GM10266 (cell line): Measurements from ENCODE around the gene COL19A1.

ENCODE experiments used
- DNase-seq: peaks from one replicate; pipeline ENCODE4 v3.0.0; 2012; ENCODE audit errors: extremely low spot score
- TF ChIP-seq, protein P1 (sequence below): IDR thresholded peaks from 2 replicates; pipeline ENCODE4 v1.5.1; 2012; ENCODE audit warnings: mild to moderate bottlenecking, low read depth; ENCODE audit not compliant: control insufficient read depth, insufficient read depth; ENCODE audit errors: missing control alignments

Gene COL19A1

DNA sequence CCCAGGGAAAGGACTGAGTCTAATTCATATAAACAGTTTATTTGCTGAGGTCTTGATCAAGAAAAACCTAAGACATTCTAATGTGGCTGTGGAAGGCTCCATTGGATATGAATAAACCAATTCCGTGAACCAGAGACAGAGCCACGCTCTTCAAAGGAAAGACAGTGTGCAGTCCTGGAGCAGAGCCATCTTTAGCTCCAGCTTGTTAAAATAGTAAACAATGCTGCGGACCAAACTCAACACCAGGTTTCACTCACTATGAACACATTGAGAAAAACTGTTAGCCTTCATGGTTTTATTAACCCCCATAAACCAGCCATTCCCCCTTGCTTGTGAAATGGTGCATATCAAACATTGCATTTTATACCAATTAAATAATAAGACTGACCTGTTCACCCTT is 374.7 kb downstream of the COL19A1 start:
- no peak for DNase-seq
- TF ChIP-seq, protein P1, sequence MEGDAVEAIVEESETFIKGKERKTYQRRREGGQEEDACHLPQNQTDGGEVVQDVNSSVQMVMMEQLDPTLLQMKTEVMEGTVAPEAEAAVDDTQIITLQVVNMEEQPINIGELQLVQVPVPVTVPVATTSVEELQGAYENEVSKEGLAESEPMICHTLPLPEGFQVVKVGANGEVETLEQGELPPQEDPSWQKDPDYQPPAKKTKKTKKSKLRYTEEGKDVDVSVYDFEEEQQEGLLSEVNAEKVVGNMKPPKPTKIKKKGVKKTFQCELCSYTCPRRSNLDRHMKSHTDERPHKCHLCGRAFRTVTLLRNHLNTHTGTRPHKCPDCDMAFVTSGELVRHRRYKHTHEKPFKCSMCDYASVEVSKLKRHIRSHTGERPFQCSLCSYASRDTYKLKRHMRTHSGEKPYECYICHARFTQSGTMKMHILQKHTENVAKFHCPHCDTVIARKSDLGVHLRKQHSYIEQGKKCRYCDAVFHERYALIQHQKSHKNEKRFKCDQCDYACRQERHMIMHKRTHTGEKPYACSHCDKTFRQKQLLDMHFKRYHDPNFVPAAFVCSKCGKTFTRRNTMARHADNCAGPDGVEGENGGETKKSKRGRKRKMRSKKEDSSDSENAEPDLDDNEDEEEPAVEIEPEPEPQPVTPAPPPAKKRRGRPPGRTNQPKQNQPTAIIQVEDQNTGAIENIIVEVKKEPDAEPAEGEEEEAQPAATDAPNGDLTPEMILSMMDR = no peak

DNA sequence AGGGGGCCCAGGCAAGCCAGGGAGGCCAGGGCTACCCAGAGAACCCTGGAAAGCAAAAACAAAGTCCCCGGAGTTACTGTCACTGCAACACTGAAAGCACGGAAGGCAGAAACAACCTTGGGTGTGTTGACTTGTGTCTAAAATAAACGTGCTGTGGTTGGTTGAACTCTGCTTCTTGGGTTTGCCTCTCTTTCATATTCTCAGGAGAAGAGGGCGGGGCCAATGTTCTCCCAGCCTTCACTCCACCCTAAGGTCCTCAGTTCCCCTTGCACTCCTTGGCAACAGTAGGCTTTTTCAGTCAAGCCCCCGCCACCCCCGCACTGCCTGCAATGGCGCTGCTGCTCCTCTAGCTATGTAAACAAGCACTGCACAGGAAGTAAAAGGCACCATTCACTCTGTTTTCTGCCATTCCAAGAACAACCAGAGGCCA is 375.6 kb downstream of the COL19A1 start:
- no peak for DNase-seq
- TF ChIP-seq, protein P1 = no peak

DNA sequence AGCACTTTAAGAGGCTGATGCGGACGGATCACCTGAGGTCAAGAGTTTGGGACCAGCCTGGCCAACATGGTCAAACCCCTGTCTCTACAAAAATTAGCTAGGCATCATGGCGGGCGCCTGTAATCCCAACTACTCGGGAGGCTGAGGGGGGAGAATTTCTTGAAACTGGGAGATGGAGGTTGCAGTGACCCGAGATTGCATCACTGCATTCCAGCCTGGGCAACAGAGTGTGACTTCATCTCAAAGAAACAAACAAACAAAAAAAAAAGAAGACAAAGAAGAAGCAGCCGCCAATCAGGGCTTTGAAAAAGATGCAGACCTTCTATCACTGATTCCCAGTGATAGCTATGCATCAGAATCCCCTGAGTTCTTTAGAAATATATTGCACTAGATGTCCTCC is 379.8 kb downstream of the COL19A1 start:
- no peak for DNase-seq
- TF ChIP-seq, protein P1 = no peak

DNA sequence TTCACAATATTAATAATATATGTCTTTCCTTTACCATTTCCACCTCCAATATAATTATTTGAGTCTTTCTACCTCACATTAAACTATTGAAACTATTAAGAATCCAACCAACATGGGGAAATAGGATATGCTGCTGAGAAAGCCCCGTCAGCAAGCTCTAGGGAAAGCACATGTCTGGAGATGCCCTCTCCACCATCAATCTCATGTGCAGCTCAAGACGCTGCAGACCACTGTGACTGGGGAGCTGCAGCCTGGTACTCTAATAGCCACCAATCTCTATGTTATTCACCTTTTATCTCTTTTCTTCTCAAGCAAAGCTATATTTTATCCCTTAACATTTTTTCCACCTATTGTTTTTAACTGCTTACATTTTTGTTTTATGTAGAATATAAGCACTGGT is 386.2 kb downstream of the COL19A1 start:
- TF ChIP-seq, protein P1 = no peak
- DNase-seq = no peak

DNA sequence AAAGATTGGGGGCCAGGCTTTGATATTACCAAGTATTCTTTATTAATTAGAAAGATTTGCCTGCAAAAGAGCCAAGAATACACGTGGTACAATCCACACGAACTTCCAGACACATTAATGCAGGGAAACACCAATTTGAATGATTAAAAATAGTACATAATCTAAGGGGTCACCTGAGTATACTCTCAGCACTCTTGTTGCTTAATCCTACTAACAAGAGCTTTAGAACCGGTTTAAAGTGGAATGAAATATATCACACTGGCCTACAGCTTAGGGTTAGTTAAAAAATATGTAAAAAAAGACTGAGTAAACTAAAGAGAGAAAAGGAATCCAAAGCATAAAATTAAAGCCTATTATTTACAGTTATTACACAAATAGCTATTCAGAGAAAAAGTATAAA is 387.6 kb downstream of the COL19A1 start:
- TF ChIP-seq, protein P1 = no peak
- DNase-seq = no peak

DNA sequence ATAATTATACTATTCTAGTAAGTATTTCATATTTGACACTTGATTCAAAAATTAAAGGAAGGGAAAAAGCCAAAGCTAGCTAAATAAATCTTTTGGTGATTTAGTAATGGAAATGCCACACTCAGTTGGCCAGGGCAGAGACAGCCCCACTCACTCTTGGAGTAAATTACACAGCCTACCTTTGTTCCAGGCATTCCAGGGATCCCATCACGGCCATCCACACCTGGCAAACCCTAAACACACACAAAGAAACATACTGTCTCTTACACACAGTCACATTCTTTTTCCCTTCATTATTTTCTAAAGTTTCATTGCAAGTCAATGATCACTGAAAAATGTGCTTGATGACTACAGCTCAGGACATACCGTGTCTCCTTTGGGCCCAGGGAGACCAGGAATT is 388.4 kb downstream of the COL19A1 start:
- TF ChIP-seq, protein P1 = no peak
- no peak for DNase-seq

DNA sequence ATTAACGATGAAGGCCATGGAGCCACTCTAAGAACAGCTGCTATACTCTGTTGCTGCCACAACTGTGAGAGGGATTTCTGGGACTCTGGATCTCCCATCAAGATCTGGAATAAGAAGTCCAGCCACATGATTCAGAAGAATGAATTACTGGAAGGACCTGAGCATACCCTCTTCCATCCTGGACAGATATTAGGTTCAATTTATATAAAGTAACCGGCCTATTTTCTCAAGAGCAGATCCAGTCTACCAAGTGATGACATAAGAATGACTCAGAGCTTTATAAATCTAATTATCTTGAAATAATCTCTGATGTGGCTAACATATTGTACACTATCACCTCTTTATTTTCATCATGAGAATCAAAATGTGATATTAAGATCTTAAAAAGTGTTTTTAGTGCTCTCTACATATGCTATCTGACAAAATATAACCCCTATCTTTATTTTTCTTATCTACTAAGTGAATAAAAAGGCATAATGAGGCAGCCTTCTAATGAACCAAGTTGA is 391.5 kb downstream of the COL19A1 start:
- TF ChIP-seq, protein P1 = no peak
- DNase-seq = no peak
